Stimulated activated CD4-positive, alpha-beta T cell treated with anti-CD3 and anti-CD28 coated beads, Interleukin-1b, Interleukin-23, amount 100 ng/mL, for 1 hour (primary cell): ENCODE data around the gene MED13.
"Not testable (repeated sequence)": the region's sequence is repeated elsewhere in the genome, so short reads cannot be mapped to it uniquely, and the experiment has no call there.

Source experiments
- DNase-seq, 2 donors: peaks; one replicate each; pipeline ENCODE4 v3.0.0-alpha.2; 2020; ENCODE audit warnings: low read depth in 2 of 2

MED13 gene

DNA sequence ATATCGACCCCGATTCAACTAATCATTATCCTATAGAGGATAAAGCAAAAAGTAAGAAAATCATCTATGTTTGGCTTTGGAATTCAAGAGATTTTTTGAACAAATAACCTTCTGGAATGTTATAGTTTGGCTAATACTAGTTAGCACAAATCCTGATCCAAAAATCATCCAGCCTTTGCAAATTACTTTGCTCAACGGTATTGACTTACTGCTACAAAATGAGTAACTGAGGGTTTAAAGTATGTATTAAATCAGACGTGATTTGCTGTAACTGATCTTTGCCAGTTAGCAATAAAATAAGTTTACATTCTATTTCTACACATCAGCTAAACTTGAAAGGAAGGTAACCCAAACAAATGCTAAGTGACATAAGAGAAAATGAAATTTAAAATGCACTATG, 6.5 kb downstream of the MED13 start:
- no peak for DNase-seq

DNA sequence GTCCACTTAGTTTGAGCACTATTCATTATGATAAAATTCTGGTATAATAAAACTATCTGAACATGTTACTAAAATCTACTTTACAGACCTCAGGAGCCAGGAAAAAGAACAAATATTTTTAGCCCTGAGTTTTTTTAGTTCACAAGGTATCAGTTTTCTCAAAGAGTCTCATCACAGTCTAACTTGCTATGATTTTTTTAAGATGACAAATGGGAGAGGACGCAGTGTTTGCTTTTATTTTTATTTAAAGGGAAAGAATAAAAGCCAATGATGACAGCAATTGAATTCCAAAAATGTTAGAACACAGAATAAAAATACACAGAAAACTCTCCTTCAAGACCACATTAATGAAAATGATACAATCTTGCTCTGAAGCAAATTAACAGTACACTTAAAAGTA, 7.4 kb downstream of the MED13 start:
- DNase-seq, result no peak

DNA sequence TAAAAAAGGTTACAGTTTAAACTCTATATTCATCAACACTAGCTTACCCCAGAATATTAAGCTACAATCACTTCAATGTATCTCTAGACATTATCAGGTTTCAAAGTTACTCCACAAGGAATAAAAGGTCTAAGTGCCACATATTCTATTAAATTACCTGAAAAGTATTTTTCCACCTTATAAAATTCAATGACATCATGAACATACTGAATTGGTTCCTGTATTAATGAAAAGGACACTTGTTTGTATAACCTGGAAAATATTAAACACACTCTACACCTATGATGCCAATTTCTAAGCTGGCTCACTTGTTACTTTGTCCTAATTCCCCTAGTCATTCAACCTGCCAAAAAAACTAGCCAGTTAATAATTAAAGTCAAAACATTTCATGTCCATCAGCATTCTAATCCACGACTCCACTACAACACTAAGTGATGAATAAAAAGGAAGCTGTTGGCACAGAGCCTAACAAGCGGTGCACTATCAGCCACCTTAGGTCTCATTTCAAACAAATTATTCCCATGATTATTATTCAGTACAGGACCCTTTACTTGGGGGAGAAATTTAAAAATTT, 12.2 kb downstream of the MED13 start:
- DNase-seq, result no peak

DNA sequence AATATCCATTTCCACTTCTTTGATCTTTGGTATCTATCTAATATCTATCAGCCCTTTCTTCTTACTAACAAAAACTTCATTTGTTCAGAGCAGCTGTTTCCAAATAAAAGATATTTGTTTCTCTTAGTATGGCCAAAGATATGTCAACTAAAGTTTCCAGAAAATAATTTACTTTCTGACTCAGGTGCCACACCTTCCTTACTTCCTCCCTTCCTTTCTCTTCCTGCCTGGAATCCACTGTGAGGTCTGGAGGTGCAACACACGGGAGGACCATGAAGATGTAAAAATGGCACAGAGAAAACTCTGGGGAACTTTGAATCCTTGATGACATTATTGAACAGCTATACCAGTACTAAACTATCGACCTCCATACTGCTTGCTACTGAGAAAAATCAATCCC, 14.0 kb downstream of the MED13 start:
- DNase-seq, result no peak

DNA sequence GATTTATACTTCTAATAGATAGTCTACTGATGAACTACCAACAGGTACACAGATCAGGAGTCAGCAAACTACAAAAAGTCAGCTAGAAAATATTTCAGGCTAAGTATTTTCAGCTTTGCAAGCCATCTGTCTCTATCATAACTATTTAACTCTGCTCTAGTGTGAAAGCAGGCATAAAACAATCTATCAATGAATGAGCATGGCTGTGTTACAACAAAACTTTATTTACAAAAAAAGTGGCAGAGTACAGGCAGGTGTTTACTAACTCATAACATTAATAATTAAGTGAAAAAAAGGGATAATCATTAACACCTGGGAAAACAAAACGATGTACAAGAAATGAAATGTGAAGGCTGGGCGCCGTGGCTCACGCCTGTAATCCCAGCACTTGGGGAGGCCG, 15.8 kb downstream of the MED13 start:
- DNase-seq, result no peak

DNA sequence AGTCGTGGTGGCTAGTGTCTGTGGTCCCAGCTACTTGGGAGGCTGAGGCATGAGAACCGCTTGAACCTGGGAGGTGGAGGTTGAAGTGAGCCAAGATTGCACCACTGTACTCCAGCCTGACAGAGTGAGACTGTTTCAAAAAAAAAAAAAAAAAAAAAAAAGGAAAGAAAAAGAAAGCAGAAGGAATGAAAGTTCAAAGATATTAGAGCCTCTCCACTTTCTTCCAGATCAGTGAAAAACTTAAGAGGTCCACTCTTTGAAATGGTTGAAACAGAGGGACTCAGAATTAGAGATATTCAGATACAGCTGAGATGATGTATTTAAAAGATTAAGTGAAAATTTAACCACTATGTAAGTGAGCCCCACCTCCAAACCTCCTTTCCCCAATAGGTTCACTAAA, 16.8 kb downstream of the MED13 start:
- no peak for DNase-seq

DNA sequence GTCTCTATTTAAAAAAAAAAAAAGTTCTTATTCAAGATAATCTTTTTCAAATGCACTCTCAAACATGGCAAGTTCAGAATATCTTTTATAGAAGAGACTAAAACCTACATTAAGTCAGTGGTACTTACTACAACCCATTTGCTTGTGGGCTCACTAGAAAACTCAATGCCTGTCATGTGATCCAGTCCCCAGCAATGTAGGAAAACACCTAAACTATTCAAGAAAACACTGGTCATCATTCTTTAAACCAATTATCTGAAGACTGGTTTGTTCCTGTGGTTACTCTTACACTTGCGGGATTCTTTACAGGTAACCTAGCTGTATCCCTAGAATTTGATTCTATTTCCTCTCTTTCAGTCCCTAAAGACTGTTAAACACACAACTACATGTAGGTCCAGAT, 19.6 kb downstream of the MED13 start:
- DNase-seq, result no peak

DNA sequence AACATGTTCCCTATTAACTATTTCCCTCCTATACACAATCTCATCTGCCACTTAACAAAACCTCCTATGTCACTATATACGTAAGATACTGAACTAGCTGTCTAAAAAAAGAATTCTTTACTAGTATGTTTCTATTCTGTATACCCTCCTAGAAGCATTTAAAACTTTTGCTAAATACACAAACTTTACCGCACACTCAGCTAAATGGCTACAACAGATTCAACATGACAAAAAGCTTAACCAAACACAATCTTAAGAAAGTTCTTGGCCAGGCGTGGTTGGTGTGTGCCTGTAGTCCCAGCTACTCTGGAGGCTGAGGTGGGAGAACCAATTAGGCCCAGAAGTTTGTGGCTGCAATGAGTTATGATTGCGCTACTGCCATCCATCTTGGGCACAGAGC, 20.0 kb downstream of the MED13 start:
- no peak for DNase-seq

DNA sequence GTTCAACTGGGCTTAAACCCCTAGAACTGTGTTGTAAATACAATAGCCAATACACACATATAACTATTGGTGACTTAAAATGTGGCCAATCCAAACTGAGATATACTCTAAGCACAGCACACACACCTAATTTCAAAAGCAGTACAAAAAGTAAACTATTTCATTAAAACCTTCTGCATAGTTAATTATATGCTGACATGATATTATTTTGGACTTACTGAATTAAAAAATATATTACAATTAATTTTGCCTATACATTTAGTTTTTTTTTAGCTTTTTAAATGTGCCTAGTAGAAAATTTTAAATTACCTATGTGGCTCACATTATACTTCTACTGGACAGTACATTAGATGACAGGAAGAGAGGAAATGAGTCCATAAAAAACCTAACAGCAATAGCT, 21.5 kb downstream of the MED13 start:
- no peak for DNase-seq

DNA sequence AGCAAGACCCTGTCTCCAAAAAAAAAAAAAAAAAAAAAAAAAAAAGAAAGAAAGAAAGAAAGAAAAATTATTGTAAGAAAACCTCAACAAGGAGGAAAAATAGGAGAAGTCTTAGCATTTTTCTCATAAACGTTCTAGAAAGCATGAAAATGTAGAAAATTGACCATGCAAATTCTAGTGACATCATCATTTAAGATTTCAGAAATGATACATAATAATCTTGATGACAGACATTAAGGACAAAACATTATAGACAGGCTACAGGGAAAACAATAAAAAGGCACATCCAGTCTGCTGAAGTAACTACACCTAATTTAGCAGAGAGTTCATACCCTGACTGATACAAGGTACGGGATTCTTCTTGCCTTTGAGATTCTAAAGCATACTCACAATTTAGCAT, 21.9 kb downstream of the MED13 start:
- no peak for DNase-seq

DNA sequence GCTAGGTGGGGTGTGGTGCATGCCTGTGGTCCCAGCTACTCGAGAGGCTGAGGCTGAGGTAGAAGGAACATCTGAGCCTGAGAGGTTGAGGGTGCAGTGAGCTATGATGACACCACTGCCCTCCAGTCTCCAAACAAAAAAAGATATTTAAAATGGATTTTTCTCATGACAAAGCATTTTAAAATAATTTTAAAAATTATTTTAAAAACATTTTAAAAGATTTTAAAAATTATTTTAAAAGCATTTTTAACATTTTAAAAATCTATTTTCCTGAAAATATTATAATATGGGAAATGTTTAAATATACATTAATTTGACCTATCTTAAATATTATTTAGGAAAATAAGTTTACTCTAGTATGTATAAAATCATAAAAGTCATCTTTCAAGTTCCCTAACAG, 26.8 kb downstream of the MED13 start:
- no peak for DNase-seq

DNA sequence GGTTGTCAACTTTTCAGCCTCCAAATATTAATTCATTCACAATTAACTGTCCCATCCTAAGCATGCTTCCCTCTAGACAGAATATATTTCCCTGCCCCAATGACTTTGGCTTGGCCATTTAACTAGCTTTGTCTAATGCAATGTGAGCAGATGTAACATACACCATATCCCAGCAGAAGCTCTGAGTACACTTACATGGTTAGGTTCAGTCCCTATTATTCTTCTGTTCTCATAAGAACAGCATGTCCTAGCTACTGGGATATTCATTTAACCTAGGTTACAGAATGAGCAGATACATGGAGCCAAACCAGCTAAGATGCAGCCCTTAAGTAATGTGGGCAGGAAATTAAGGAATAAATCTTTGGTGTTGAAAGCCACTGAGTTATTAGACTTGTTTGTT, 31.8 kb downstream of the MED13 start:
- DNase-seq, result no peak

DNA sequence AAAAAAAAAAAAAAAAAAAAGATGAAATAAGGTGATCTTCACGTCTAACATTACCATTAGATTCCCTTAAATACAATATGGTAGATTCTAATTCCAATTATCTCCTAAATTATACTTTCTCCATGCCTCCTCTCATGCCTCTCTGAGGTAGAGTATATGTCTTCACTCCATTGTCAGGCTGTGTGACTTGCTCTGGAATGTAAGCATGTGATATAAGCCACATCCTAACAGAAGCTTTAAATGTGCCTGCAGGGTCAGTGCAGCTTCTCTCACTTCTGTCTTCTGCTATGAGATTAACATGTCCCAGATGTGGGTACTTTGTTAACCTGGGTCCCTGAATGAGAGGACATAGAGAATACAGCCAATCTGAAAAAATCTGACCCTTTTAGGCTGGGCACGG, 32.6 kb downstream of the MED13 start:
- DNase-seq, result no peak

DNA sequence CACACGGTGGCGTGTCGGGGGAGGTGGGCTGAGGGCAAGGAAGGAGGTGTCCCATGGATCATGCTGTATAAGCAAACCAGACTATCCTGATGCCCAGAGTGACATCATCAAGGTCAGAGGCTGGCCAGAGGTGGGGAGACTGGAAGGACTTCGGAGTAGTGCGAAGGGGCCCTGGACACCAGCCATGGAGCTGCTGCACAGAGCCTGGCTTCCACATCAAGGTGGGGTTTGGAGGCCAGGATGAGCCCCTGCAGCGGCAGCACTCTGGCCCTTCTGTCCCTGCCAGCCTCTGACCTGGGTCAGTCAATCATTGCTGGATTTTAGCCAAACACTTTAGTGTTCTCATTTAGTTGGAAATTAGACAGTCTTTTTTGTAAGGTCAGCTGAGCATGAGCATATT, 34.8 kb downstream of the MED13 start:
- DNase-seq, result no peak

DNA sequence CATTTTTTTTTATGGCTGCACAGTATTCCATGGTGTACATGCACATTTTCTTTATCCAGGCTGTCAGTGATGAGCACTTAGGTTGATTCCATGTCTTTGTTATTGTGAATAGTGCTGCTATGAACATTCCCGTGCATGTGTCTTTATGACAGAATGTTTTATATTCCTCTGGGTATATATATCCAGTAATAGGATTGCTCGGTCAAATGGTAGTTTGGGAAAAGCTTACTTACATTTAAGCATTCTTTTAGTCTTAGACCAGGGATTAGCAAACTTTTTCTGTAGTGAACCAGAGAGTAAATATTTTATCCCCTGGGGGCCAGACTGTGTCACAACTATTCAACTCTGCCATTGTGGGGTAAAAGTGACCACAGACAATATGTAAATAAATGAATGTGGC, 40.2 kb downstream of the MED13 start:
- DNase-seq, result no peak

DNA sequence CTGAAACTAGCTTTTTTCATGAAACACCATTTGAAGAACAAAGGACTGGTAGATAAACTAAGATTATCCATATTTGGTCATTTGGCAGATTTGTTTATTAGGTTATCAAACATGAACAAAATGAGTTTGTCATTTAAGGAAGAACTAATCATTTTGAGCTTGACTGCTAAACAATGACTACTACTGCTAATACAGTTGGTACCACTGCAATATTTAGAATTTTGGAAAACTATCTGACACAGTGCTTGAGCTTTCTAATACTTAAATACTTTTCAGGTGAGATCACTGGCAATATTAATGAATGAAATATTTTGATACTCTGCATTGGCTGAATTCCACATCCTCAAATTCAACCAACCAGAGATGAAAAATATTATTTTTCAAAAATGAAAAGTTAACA, 47.2 kb downstream of the MED13 start:
- DNase-seq, result no peak

DNA sequence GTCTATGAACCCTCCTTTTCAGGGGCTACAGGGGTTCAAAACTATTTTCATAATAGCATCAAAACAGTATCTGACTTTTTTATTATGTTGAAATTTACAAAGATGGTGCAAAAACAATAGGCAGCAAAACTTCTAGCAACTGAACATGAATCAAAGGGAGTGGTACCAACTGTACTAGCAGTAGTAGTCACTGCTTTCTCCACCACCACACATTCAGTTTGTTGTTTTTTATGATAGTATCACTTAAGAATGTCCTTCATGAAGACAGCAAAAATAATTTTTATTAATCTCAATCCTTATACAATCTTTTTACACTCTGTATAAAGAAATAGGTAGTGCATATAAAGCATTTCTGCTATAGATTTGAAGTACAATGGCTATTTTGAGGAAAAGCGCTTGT, 47.6 kb downstream of the MED13 start:
- no peak for DNase-seq

DNA sequence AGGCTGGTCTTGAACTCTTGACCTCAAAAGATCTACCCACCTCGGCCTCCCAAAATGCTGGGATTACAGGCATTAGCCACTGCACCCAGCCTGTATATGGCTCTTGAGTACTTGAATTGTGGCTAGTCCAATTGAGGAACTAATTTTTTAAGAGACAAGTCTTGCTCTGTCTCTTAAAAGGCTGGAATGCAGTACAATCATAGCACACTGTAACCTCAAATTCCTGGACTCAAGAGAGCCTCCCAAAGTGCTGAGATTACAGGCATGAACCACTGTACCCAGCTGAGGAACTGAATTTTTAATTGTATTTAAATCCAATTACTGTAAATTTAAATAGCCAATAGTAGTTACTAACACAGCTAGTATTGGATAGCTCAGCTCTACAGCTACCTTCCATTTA, 50.6 kb downstream of the MED13 start:
- no peak for DNase-seq

DNA sequence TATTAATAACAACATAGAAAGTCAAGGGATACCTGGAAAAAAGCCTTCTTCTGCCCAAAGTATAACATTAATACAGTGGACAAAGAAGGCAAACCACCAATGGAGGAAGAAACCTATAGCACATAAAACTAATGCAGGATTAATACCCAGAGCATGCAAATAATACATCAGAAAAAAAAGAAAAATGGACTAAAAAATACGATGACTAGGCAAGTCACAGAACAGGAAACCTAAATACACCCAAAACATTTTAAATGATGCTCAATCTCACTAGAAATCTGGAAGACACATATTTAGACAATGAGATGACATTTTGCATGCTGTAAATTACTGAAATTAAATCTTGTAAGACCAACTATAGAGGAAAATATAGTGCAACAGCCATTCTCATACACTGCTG, 55.9 kb downstream of the MED13 start:
- DNase-seq, result no peak

DNA sequence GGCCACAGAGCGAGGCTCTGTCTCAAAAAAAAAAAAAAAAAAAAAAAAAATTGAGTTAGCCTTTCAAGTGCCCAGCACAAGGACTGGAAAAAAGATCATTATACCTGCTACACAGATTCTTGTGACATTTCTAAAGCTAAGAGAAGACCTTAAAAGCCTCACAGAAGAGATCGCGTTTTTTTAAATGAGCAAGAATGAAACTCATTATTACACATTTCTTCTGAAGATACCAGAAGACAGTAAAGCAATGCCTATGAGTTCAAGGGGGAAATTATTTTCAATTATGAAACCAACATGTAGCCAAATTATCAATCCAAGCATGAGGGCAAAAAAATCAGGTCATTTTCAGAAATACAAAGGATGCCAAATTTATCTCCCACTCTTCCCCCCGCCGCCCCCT, 56.8 kb downstream of the MED13 start:
- DNase-seq, result no peak

DNA sequence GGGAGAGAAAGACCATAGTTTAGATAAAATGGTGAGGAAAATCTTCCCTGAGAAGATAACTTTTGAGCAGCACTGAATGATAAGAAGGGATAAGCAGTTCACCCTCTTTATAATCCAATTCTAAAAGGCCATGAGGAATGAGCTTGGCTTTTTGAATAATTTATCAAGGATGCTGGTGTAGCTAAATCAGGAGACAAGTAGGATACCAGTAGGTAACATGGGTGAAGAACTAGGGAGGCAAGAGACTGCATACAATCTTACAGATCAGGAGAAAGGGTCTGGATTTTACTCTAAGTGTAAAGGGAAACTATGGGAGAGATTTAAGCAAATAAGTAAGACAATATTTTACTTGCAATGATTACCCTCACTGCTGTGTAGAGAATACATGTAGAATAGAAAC, 60.7 kb downstream of the MED13 start:
- no peak for DNase-seq

DNA sequence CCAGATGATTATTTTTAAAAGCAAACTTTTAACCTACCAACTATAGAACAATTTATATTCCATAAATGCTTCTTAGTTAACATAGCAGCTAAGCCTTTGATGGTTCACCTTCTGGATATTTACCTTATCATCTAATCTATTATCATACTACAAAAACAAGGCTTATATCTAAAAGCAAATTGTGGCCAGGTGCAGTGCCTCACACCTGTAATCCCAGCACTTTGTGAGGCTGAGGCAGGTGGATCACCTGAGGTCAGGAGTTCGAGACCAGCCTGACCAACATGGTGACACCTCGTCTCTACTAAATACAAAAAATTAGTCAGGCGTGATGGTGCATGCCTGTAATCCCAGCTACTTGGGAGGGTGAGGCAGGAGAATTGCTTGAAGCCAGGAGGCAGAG, 61.9 kb downstream of the MED13 start:
- not testable (repeated sequence) for DNase-seq

DNA sequence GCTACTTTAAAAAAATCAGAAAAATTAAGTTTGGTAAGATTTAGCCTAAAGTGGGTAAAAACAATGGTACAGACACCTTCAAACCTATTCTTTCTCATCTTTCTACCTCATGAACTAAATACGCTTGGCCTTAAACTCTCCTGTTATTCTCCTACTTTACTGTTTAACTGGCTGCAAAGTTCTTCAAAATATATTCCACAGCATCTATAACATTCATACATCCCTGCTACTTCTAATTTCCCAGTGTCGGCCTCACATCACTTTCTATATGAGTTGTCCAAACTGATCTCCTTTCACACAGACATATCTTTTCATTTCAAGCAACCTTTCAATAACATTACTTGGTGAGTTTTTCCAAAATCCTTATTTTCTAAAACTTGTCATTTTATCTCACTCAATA, 64.0 kb downstream of the MED13 start:
- DNase-seq, result no peak

DNA sequence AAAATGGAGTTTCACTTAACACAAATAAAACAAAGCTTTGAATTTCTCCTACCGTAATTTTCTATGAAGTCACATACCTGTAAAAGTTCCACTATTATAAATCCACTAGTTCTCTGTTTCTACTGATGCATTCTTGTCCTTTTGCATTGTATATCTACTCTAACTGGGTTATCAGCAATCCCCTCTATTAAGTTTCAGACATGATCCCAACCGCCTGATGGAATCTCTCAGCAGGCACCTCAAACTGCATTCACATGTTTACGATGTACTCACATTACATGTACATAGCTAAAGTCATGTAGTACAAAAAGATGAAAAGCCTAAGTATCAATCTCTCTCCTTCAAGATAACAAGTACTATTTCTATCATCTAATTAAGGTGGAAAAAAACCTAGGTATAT, 64.9 kb downstream of the MED13 start:
- DNase-seq, result no peak

DNA sequence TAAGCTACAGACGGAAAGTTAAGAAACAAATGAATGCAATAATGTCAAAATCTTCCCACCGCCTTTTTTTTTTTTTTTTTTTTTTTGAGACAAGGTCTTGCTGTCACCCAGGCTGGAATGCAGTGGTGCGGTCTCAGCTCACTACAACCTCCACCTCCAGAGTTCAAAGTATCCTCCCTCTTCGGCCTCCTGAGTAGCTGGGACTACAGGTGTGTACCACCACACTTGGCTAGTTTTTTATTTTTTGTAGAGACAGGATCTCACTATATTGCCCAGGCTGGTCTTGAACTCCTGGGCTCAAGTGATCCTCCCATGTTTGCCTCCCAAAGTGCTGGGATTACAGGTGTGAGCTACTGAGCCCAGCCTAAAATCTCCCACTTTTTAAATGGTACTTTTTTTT, 66.5 kb downstream of the MED13 start:
- not testable (repeated sequence) for DNase-seq
